ENCODE data around the gene NPTXR. TPM values are rescaled to one million over a fixed set of nuclear protein-coding genes. Genes with fewer than 3 reads are reported as not detected.
A peak's percentile ranks its signal among the peaks of the same experiment; 100 is the strongest.

NPTXR gene
- total and polyA plus RNA-seq, 4 donors, result 0.98 to 5.8 (median 2.8) TPM

- H3K9ac ChIP-seq (ENCODE audit: insufficient read depth in 1 of 2, low read length in 2 of 2), result no peak overlapping the region
- TF ChIP-seq, protein P1, sequence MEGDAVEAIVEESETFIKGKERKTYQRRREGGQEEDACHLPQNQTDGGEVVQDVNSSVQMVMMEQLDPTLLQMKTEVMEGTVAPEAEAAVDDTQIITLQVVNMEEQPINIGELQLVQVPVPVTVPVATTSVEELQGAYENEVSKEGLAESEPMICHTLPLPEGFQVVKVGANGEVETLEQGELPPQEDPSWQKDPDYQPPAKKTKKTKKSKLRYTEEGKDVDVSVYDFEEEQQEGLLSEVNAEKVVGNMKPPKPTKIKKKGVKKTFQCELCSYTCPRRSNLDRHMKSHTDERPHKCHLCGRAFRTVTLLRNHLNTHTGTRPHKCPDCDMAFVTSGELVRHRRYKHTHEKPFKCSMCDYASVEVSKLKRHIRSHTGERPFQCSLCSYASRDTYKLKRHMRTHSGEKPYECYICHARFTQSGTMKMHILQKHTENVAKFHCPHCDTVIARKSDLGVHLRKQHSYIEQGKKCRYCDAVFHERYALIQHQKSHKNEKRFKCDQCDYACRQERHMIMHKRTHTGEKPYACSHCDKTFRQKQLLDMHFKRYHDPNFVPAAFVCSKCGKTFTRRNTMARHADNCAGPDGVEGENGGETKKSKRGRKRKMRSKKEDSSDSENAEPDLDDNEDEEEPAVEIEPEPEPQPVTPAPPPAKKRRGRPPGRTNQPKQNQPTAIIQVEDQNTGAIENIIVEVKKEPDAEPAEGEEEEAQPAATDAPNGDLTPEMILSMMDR (IDR thresholded peaks at IDR 0.05; ENCODE audit: control extremely low read depth, extremely low read depth), result no peak
- peaks cover 0 to 25% (median 3%) of the 10 kb centered on the region in 3 donors for H3K27me3 ChIP-seq (ENCODE audit: control insufficient read depth in 3 of 3, insufficient read depth in 3 of 3, low read length in 2 of 3)
- DNase-seq, result no peak
- H3K27ac ChIP-seq (ENCODE audit: low read depth in 1 of 2, low read length in 1 of 2), result no peak overlapping the region
- no peaks in the 10 kb centered on the region for H3K36me3 ChIP-seq (ENCODE audit: control insufficient read depth in 4 of 4, insufficient read depth in 4 of 4, low read length in 4 of 4)
- no peak overlapping the region for H3K4me3 ChIP-seq
- H3K4me1 ChIP-seq (ENCODE audit: control insufficient read depth in 5 of 5, insufficient read depth in 5 of 5, low read length in 5 of 5), result no peaks in the 10 kb centered on the region
- H3K9me3 ChIP-seq (ENCODE audit: control insufficient read depth in 4 of 4, insufficient read depth in 3 of 4, low read length in 3 of 4), result no peaks in the 10 kb centered on the region
- no peak for ATAC-seq (ENCODE audit: insufficient read depth, low FRiP score)
- WGBS, 2 donors, result 68 to 85% methylated on average over 2 of the region's 2 CpGs
Observed at GRCh38 chr22:38850399-38850798, 6.6 kb upstream of the NPTXR start.

DNA sequence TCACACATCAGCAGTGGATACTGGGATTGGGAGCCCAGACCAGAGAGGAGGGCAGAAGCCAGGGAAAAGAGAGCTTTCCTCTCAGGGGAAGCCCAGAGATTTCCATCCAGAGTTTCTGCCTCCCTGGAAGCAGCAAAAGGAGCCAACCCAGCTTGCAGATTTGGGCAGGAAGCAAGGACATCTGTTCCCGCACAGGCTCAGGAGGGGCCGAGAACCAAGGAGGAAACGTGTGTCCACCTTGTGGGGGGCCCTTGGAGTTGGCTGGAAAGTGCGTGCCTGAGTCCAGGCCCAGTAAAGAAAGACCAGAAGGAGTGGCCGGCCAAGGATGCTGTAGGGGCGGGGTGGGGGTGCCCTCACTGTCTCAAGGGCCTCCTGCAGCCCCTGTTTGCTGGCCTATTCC is 6.0 kb upstream of the NPTXR start:
- no peaks in the 10 kb centered on the region for H3K36me3 ChIP-seq (ENCODE audit: control insufficient read depth in 4 of 4, insufficient read depth in 4 of 4, low read length in 4 of 4)
- ATAC-seq (ENCODE audit: insufficient read depth, low FRiP score) (no peak), DNase-seq (no peak)
- no peaks in the 10 kb centered on the region for H3K4me1 ChIP-seq (ENCODE audit: control insufficient read depth in 5 of 5, insufficient read depth in 5 of 5, low read length in 5 of 5)
- no peak overlapping the region for H3K27ac ChIP-seq (ENCODE audit: low read depth in 1 of 2, low read length in 1 of 2)
- no peak overlapping the region for H3K4me3 ChIP-seq
- peaks cover 0 to 29% (median 3%) of the 10 kb centered on the region in 3 donors for H3K27me3 ChIP-seq (ENCODE audit: control insufficient read depth in 3 of 3, insufficient read depth in 3 of 3, low read length in 2 of 3)
- WGBS, 2 donors, result 66 to 75% methylated on average over 6 of the region's 6 CpGs
- TF ChIP-seq, protein P1 (IDR thresholded peaks at IDR 0.05; ENCODE audit: control extremely low read depth, extremely low read depth), result no peak
- no peak overlapping the region for H3K9ac ChIP-seq (ENCODE audit: insufficient read depth in 1 of 2, low read length in 2 of 2)
- no peaks in the 10 kb centered on the region for H3K9me3 ChIP-seq (ENCODE audit: control insufficient read depth in 4 of 4, insufficient read depth in 3 of 4, low read length in 3 of 4)

GRCh38 chr22:38846412-38846811 is 2.6 kb upstream of the NPTXR start:
- H3K27ac ChIP-seq (ENCODE audit: low read depth in 1 of 2, low read length in 1 of 2), result no peak overlapping the region

More at GRCh38 chr22:38846412-38846811, 2.6 kb upstream of the NPTXR start:
- Histone ChIP-seq H3K4me1 (ENCODE audit: control insufficient read depth in 5 of 5, insufficient read depth in 5 of 5, low read length in 5 of 5) (peaks cover 0 to 7% (median 0%) of the 10 kb centered on the region in 5 donors), H3K36me3 (ENCODE audit: control insufficient read depth in 4 of 4, insufficient read depth in 4 of 4, low read length in 4 of 4) (no peaks in the 10 kb centered on the region), H3K9me3 (ENCODE audit: control insufficient read depth in 4 of 4, insufficient read depth in 3 of 4, low read length in 3 of 4) (no peaks in the 10 kb centered on the region), H3K9ac (ENCODE audit: insufficient read depth in 1 of 2, low read length in 2 of 2) (no peak overlapping the region), H3K27me3 (ENCODE audit: control insufficient read depth in 3 of 3, insufficient read depth in 3 of 3, low read length in 2 of 3) (peaks cover 0 to 45% (median 3%) of the 10 kb centered on the region in 3 donors), H3K4me3 (no peak overlapping the region)
- WGBS, 2 donors, result 90 to 97% methylated on average over 1 of the region's 1 CpG
- TF ChIP-seq, protein P1 (IDR thresholded peaks at IDR 0.05; ENCODE audit: control extremely low read depth, extremely low read depth), result no peak
- DNase-seq (peak in 2 of 3 donors; percentile 47 to 57), ATAC-seq (ENCODE audit: insufficient read depth, low FRiP score) (no peak)
